Calu3 (cell line): ENCODE results near the gene SSPN. TPM values are rescaled to one million over a fixed set of nuclear protein-coding genes. Genes with fewer than 3 reads are reported as not detected.

ENCODE experiments used
- BruUV-seq: library from RNA; stranded (reverse); fragments of 400-500 nt; replicated peaks from 2 replicates; lab custom pipeline; 2021; lab: Mats Ljungman, UMichigan
- CTCF ChIA-PET: fragments of 300-600 bp; sonication (Branson Sonifier 250); formaldehyde crosslinking; loops from one replicate; lab custom pipeline; 2022; ENCODE audit warnings: antibody characterized with exemption; lab: Charles Lee
- DNase-seq: peaks from one replicate; pipeline ENCODE4 v3.0.0; 2022
- H3K27ac Mint-ChIP-seq: one replicate; pipeline ENCODE4 v1.8.0; 2022; ENCODE audit warnings: mixed read lengths; ENCODE audit not compliant: unreplicated experiment
- H3K27me3 Mint-ChIP-seq: one replicate; pipeline ENCODE4 v1.8.0; 2022; ENCODE audit warnings: mixed read lengths; ENCODE audit not compliant: unreplicated experiment
- H3K36me3 Mint-ChIP-seq: one replicate; pipeline ENCODE4 v1.8.0; 2022; ENCODE audit warnings: mild to moderate bottlenecking, moderate library complexity, mixed read lengths; ENCODE audit not compliant: insufficient read depth, unreplicated experiment
- H3K4me1 Mint-ChIP-seq: one replicate; pipeline ENCODE4 v1.8.0; 2022; ENCODE audit warnings: mild to moderate bottlenecking, low read depth, mixed read lengths; ENCODE audit not compliant: unreplicated experiment
- H3K4me3 Mint-ChIP-seq: one replicate; pipeline ENCODE4 v1.8.0; 2022; ENCODE audit warnings: mild to moderate bottlenecking, low read depth, moderate library complexity, mixed read lengths; ENCODE audit not compliant: unreplicated experiment
- H3K9me3 Mint-ChIP-seq: one replicate; pipeline ENCODE4 v1.8.0; 2022; ENCODE audit warnings: low read depth, mixed read lengths; ENCODE audit not compliant: unreplicated experiment
- intact Hi-C: fragments of 100-400 bp; cut with micrococcal nuclease; formaldehyde crosslinking; loops from one replicate; pipeline ENCODE4 v1.10.0; 2022; ENCODE audit not compliant: unreplicated experiment
- total RNA-seq: library from RNA; stranded (reverse); gene quantifications from 2 replicates; pipeline ENCODE4 v1.2.3, GENCODE V29; 2022
- TF ChIP-seq, protein P1 (sequence below): fragments of 200-600 bp; IDR thresholded peaks from one replicate; pipeline ENCODE4 v1.8.0; 2022; ENCODE audit warnings: antibody characterized with exemption; ENCODE audit not compliant: unreplicated experiment

Gene SSPN
- total RNA-seq, 1 experiment from 2014 or later = 8.9 TPM

DNA sequence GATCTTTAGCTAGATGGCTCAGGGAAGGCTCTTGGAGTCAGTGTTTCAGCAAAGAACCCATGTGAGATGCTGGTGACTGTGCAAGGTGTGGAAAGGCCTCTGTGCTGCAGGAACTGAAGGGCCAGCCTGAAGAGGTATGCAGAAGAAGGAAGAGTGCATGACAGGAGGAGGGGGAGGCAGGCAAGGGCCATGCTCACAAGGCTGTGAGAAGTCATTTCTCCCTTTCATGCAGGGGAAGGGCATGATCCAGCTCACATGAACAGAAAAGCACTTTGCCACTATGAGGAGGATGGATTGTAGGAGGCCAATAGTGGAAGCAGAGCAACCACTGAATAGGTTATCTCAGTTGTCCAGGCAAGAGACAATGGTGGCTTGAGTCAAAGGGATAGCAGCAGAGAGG, 83.7 kb downstream of the SSPN start:
- DNase-seq = no peak
- intact Hi-C loops = no loop called here
- BruUV-seq = no TSS peak
- H3K9me3 Mint-ChIP-seq = no peaks in the 10 kb centered on the region
- no peak overlapping the region for H3K27ac Mint-ChIP-seq
- H3K27me3 Mint-ChIP-seq = no peaks in the 10 kb centered on the region
- peaks cover 11% of the 10 kb centered on the region for H3K36me3 Mint-ChIP-seq
- TF ChIP-seq, protein P1, sequence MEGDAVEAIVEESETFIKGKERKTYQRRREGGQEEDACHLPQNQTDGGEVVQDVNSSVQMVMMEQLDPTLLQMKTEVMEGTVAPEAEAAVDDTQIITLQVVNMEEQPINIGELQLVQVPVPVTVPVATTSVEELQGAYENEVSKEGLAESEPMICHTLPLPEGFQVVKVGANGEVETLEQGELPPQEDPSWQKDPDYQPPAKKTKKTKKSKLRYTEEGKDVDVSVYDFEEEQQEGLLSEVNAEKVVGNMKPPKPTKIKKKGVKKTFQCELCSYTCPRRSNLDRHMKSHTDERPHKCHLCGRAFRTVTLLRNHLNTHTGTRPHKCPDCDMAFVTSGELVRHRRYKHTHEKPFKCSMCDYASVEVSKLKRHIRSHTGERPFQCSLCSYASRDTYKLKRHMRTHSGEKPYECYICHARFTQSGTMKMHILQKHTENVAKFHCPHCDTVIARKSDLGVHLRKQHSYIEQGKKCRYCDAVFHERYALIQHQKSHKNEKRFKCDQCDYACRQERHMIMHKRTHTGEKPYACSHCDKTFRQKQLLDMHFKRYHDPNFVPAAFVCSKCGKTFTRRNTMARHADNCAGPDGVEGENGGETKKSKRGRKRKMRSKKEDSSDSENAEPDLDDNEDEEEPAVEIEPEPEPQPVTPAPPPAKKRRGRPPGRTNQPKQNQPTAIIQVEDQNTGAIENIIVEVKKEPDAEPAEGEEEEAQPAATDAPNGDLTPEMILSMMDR = no peak
- H3K4me3 Mint-ChIP-seq = no peak overlapping the region
- peaks cover 35% of the 10 kb centered on the region for H3K4me1 Mint-ChIP-seq
- CTCF ChIA-PET = interaction anchor here (1.4 to 1.5 kb wide), 2 partner anchors 10 to 11 kb away, joined by 5 to 7 read pairs; no protein-coding TSS in a partner anchor

DNA sequence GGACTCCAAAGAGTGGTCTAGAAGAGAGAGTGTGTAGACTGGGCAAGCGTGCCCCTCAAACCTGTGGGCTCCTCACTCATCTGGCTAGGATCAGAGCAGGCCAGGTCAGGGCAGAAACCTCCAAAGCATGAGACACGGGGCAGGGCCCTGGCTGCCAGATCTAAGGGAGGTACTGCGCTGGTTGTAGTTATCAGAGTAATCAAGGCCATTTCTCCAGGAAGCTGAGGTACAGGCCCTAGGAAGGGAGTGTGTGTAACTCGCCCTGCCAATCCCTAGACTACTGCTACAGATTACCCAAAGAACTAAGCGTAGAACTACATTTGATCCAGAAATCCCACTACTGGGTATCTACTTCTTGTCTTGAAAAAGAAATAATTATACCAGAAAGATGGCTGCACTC, 84.5 kb downstream of the SSPN start:
- DNase-seq = no peak
- peaks cover 26% of the 10 kb centered on the region for H3K4me1 Mint-ChIP-seq
- H3K27me3 Mint-ChIP-seq = no peaks in the 10 kb centered on the region
- H3K27ac Mint-ChIP-seq = no peak overlapping the region
- peaks cover 2% of the 10 kb centered on the region for H3K36me3 Mint-ChIP-seq
- H3K9me3 Mint-ChIP-seq = no peaks in the 10 kb centered on the region
- CTCF ChIA-PET = no interaction called here
- intact Hi-C loops = no loop called here
- TF ChIP-seq, protein P1 = no peak
- no peak overlapping the region for H3K4me3 Mint-ChIP-seq
- BruUV-seq = no TSS peak

DNA sequence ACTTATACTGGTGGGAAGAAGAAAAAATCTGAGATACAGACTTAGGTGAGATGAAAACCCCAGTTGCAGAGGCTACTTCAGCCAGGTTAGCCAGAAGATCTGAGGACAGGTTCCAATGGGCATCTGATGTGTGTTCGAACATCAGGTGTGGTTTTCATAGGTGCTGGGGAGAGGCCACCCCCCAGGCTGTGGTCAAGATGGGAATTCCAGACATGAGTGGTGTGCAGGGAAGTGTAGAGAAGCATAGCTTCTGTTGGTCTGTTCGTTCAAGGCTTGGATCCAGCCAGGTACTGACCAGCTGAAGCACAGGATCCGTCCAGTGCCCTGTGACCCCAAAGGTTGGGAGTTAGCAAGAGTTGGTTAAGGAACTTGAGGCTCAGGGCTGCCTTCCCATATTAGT, 85.5 kb downstream of the SSPN start:
- no TSS peak for BruUV-seq
- H3K36me3 Mint-ChIP-seq = no peaks in the 10 kb centered on the region
- CTCF ChIA-PET = no interaction called here
- peaks cover 4% of the 10 kb centered on the region for H3K9me3 Mint-ChIP-seq
- TF ChIP-seq, protein P1 = no peak
- intact Hi-C loops = no loop called here
- no peak overlapping the region for H3K4me3 Mint-ChIP-seq
- no peak overlapping the region for H3K27ac Mint-ChIP-seq
- peaks cover 21% of the 10 kb centered on the region for H3K4me1 Mint-ChIP-seq
- H3K27me3 Mint-ChIP-seq = no peaks in the 10 kb centered on the region
- no peak for DNase-seq

DNA sequence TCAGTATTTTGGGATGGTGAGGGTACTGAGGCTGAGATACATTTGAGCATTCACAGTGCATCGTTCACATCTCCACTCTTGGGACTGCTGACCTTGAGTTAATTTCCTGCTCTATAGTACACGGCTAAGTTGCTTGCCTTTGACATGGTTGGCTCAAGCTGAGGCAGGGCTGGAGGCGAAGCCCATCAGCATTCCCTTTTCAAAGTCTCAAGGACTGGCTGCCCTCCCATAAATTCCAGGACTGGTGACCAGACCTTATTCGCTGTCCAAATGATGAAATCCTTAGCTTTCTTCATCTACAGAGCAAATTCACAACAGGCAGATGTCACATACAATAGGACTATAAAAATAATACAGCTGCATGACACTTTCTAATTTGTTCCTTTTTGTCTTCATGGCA, 85.9 kb downstream of the SSPN start:
- CTCF ChIA-PET = no interaction called here
- BruUV-seq = no TSS peak

More for the DNA sequence above, 85.9 kb downstream of the SSPN start:
- Mint-ChIP-seq H3K4me3 (no peak overlapping the region), H3K36me3 (no peaks in the 10 kb centered on the region), H3K27me3 (no peaks in the 10 kb centered on the region), H3K4me1 (peaks cover 21% of the 10 kb centered on the region), H3K9me3 (peaks cover 4% of the 10 kb centered on the region), H3K27ac (no peak overlapping the region)
- no peak for DNase-seq
- TF ChIP-seq, protein P1 = no peak
- intact Hi-C loops = no loop called here
